Adipocyte (in vitro differentiated cells): ENCODE results near the gene TPK1.
"Not testable (repeated sequence)": the region's sequence is repeated elsewhere in the genome, so short reads cannot be mapped to it uniquely, and the experiment has no call there.

ENCODE experiments used
- DNase-seq: peaks from one replicate; pipeline ENCODE4 v3.0.0-alpha.2; 2015; ENCODE audit warnings: low read depth
- H3K27me3 ChIP-seq: replicated peaks from 2 replicates; pipeline ENCODE4 v1.7.0; 2013; ENCODE audit warnings: mild to moderate bottlenecking, low read length, moderate library complexity; ENCODE audit not compliant: control insufficient read depth, insufficient read depth
- H3K36me3 ChIP-seq: 2 replicates; pipeline ENCODE4 v1.7.0; 2013; ENCODE audit warnings: low read length, mild to moderate bottlenecking, moderate library complexity; ENCODE audit not compliant: control insufficient read depth, insufficient read depth, severe bottlenecking
- H3K4me1 ChIP-seq: 2 replicates; pipeline ENCODE4 v1.7.0; 2013; ENCODE audit warnings: mild to moderate bottlenecking, low read length, moderate library complexity; ENCODE audit not compliant: control insufficient read depth, insufficient read depth
- H3K4me3 ChIP-seq: 2 replicates; pipeline ENCODE4 v1.7.0; 2013; ENCODE audit warnings: mild to moderate bottlenecking, low read length, moderate library complexity
- H3K9ac ChIP-seq: 2 replicates; pipeline ENCODE4 v1.7.0; 2013; ENCODE audit warnings: mild to moderate bottlenecking, low read length, moderate library complexity
- H3K9me3 ChIP-seq: 2 replicates; pipeline ENCODE4 v1.7.0; 2013; ENCODE audit warnings: mild to moderate bottlenecking, low read length, moderate library complexity; ENCODE audit not compliant: control insufficient read depth

Gene TPK1

GRCh38 chr7:144738146-144738545 is 97.7 kb downstream of the TPK1 start:
- Histone ChIP-seq H3K9me3 (no peaks in the 10 kb centered on the region), H3K9ac (peak overlapping the region; percentile 42), H3K27me3 (no peaks in the 10 kb centered on the region), H3K4me1 (peaks cover 8% of the 10 kb centered on the region), H3K4me3 (peak overlapping the region; percentile 62), H3K36me3 (no peaks in the 10 kb centered on the region)
- no peak for DNase-seq

- Histone ChIP-seq H3K4me1 (peaks cover 8% of the 10 kb centered on the region), H3K9ac (no peak overlapping the region), H3K4me3 (no peak overlapping the region), H3K36me3 (no peaks in the 10 kb centered on the region), H3K9me3 (no peaks in the 10 kb centered on the region), H3K27me3 (no peaks in the 10 kb centered on the region)
- no peak for DNase-seq
Measured at GRCh38 chr7:144736880-144737493, 98.9 kb downstream of the TPK1 start.

- H3K4me3 ChIP-seq, result no peak overlapping the region
- DNase-seq, result no peak
- H3K9ac ChIP-seq, result no peak overlapping the region
- H3K36me3 ChIP-seq, result no peaks in the 10 kb centered on the region
- peaks cover 8% of the 10 kb centered on the region for H3K4me1 ChIP-seq
- no peaks in the 10 kb centered on the region for H3K9me3 ChIP-seq
- no peaks in the 10 kb centered on the region for H3K27me3 ChIP-seq
Measured at GRCh38 chr7:144735505-144736276, 100.2 kb downstream of the TPK1 start.

GRCh38 chr7:144731661-144732351 is 104.0 kb downstream of the TPK1 start:
- Histone ChIP-seq H3K27me3 (no peaks in the 10 kb centered on the region), H3K9me3 (no peaks in the 10 kb centered on the region), H3K36me3 (no peaks in the 10 kb centered on the region), H3K4me1 (no peaks in the 10 kb centered on the region), H3K4me3 (no peak overlapping the region), H3K9ac (no peak overlapping the region)
- no peak for DNase-seq

GRCh38 chr7:144730224-144730623 is 105.6 kb downstream of the TPK1 start:
- H3K9me3 ChIP-seq, result no peaks in the 10 kb centered on the region
- no peak for DNase-seq
- H3K36me3 ChIP-seq, result no peaks in the 10 kb centered on the region
- no peaks in the 10 kb centered on the region for H3K27me3 ChIP-seq
- H3K4me1 ChIP-seq, result no peaks in the 10 kb centered on the region
- no peak overlapping the region for H3K9ac ChIP-seq
- H3K4me3 ChIP-seq, result no peak overlapping the region

- Histone ChIP-seq H3K9ac (no peak overlapping the region), H3K4me1 (no peaks in the 10 kb centered on the region), H3K36me3 (no peaks in the 10 kb centered on the region), H3K27me3 (no peaks in the 10 kb centered on the region), H3K4me3 (no peak overlapping the region), H3K9me3 (no peaks in the 10 kb centered on the region)
- DNase-seq, result no peak
Measured at GRCh38 chr7:144729226-144729625, 106.6 kb downstream of the TPK1 start.

GRCh38 chr7:144728551-144728950 is 107.3 kb downstream of the TPK1 start:
- Histone ChIP-seq H3K36me3 (no peaks in the 10 kb centered on the region), H3K9me3 (no peaks in the 10 kb centered on the region), H3K4me3 (no peak overlapping the region), H3K4me1 (no peaks in the 10 kb centered on the region), H3K9ac (no peak overlapping the region), H3K27me3 (no peaks in the 10 kb centered on the region)
- DNase-seq, result no peak

GRCh38 chr7:144726840-144727239 is 109.0 kb downstream of the TPK1 start:
- H3K27me3 ChIP-seq, DNase-seq, H3K4me1 ChIP-seq, H3K36me3 ChIP-seq, H3K4me3 ChIP-seq, H3K9ac ChIP-seq, H3K9me3 ChIP-seq: not testable (repeated sequence)

- H3K36me3 ChIP-seq, result no peaks in the 10 kb centered on the region
- no peaks in the 10 kb centered on the region for H3K27me3 ChIP-seq
- no peaks in the 10 kb centered on the region for H3K4me1 ChIP-seq
- no peak for DNase-seq
- no peak overlapping the region for H3K4me3 ChIP-seq
- H3K9ac ChIP-seq, result no peak overlapping the region
- H3K9me3 ChIP-seq, result no peaks in the 10 kb centered on the region
Measured at GRCh38 chr7:144725070-144725469, 110.8 kb downstream of the TPK1 start.

GRCh38 chr7:144723301-144723700 is 112.6 kb downstream of the TPK1 start:
- Histone ChIP-seq H3K9me3 (no peaks in the 10 kb centered on the region), H3K36me3 (no peaks in the 10 kb centered on the region), H3K27me3 (no peaks in the 10 kb centered on the region), H3K9ac (no peak overlapping the region), H3K4me1 (no peaks in the 10 kb centered on the region), H3K4me3 (no peak overlapping the region)
- no peak for DNase-seq

GRCh38 chr7:144720710-144721109 is 115.1 kb downstream of the TPK1 start:
- no peaks in the 10 kb centered on the region for H3K9me3 ChIP-seq
- H3K4me1 ChIP-seq, result no peaks in the 10 kb centered on the region
- H3K36me3 ChIP-seq, result no peaks in the 10 kb centered on the region
- no peak overlapping the region for H3K4me3 ChIP-seq
- no peak overlapping the region for H3K9ac ChIP-seq
- no peaks in the 10 kb centered on the region for H3K27me3 ChIP-seq
- no peak for DNase-seq
